ENCODE measurements around the gene B4GALNT1.
"Not testable (repeated sequence)": the region's sequence is repeated elsewhere in the genome, so short reads cannot be mapped to it uniquely, and the experiment has no call there.

The B4GALNT1 gene

GRCh38 chr12:57638096-57638495 lies 5.1 kb upstream of the B4GALNT1 start:
- Histone ChIP-seq H3K27ac (no peak overlapping the region), H3K36me3 (replicated peaks) (no peaks in the 10 kb centered on the region), H3K4me3 (ENCODE audit: low read depth, low read length) (no peak overlapping the region), H3K27me3 (replicated peaks) (peaks cover 2% of the 10 kb centered on the region)
- no peak for TF ChIP-seq CTCF (IDR thresholded peaks at IDR 0.05; ENCODE audit: low read depth, low read length, missing control alignments)
- in situ Hi-C loops (cut with HindIII; ENCODE audit: low pct_ligation_motif_present, low sequenced_read_pairs): no loop called here
- DNase-seq: no peak

- no peak for DNase-seq
- no peak for TF ChIP-seq CTCF (IDR thresholded peaks at IDR 0.05; ENCODE audit: low read depth, low read length, missing control alignments)
- Histone ChIP-seq H3K27me3 (replicated peaks) (peaks cover 2% of the 10 kb centered on the region), H3K4me3 (ENCODE audit: low read depth, low read length) (no peak overlapping the region), H3K36me3 (replicated peaks) (no peaks in the 10 kb centered on the region), H3K27ac (no peak overlapping the region)
- in situ Hi-C loops (cut with HindIII; ENCODE audit: low pct_ligation_motif_present, low sequenced_read_pairs): no loop called here
These were observed 4.4 kb upstream of the B4GALNT1 start for GRCh38 chr12:57637364-57637763.

GRCh38 chr12:57636731-57637130 lies 3.7 kb upstream of the B4GALNT1 start:
- H3K27me3 ChIP-seq (replicated peaks): not testable (repeated sequence)

GRCh38 chr12:57632073-57632957 lies 686 bp downstream of the B4GALNT1 start:
- Histone ChIP-seq H3K27ac (no peak overlapping the region), H3K36me3 (replicated peaks) (no peaks in the 10 kb centered on the region), H3K27me3 (replicated peaks) (peaks cover 15% of the 10 kb centered on the region), H3K4me3 (ENCODE audit: low read depth, low read length) (peak overlapping the region; percentile 57)
- DNase-seq: no peak
- in situ Hi-C loops (cut with HindIII; ENCODE audit: low pct_ligation_motif_present, low sequenced_read_pairs): no loop called here
- TF ChIP-seq CTCF (IDR thresholded peaks at IDR 0.05; ENCODE audit: low read depth, low read length, missing control alignments): no peak

More at GRCh38 chr12:57636731-57637130, 3.7 kb upstream of the B4GALNT1 start:
- H3K4me3 ChIP-seq (ENCODE audit: low read depth, low read length); in situ Hi-C loops (cut with HindIII; ENCODE audit: low pct_ligation_motif_present, low sequenced_read_pairs); H3K36me3 ChIP-seq (replicated peaks); H3K27ac ChIP-seq; DNase-seq: not testable (repeated sequence)

GRCh38 chr12:57631566-57632072 lies 1.4 kb downstream of the B4GALNT1 start:
- Histone ChIP-seq H3K4me3 (ENCODE audit: low read depth, low read length) (peak overlapping the region; percentile 57), H3K27ac (no peak overlapping the region), H3K36me3 (replicated peaks) (no peaks in the 10 kb centered on the region), H3K27me3 (replicated peaks) (peaks cover 15% of the 10 kb centered on the region)
- no peak for TF ChIP-seq CTCF (IDR thresholded peaks at IDR 0.05; ENCODE audit: low read depth, low read length, missing control alignments)
- in situ Hi-C loops (cut with HindIII; ENCODE audit: low pct_ligation_motif_present, low sequenced_read_pairs): no loop called here
- no peak for DNase-seq

GRCh38 chr12:57630891-57631433 lies 2.0 kb downstream of the B4GALNT1 start:
- TF ChIP-seq CTCF (IDR thresholded peaks at IDR 0.05; ENCODE audit: low read depth, low read length, missing control alignments): no peak
- Histone ChIP-seq H3K27me3 (replicated peaks) (peaks cover 15% of the 10 kb centered on the region), H3K36me3 (replicated peaks) (no peaks in the 10 kb centered on the region), H3K4me3 (ENCODE audit: low read depth, low read length) (no peak overlapping the region), H3K27ac (no peak overlapping the region)
- in situ Hi-C loops (cut with HindIII; ENCODE audit: low pct_ligation_motif_present, low sequenced_read_pairs): no loop called here
- no peak for DNase-seq
